Stimulated activated CD8-positive, alpha-beta memory T cell treated with anti-CD3 and anti-CD28 coated beads, Interleukin-15, amount 100 ng/mL, for 4 hours (primary cell): ENCODE results near the gene SLC12A4.
"Not testable (repeated sequence)": the region's sequence is repeated elsewhere in the genome, so short reads cannot be mapped to it uniquely, and the experiment has no call there.

Source experiments
- DNase-seq, 2 donors: peaks; one replicate each; pipeline ENCODE4 v3.0.0-alpha.2; 2020; ENCODE audit warnings: low read depth in 2 of 2

SLC12A4 gene

DNA sequence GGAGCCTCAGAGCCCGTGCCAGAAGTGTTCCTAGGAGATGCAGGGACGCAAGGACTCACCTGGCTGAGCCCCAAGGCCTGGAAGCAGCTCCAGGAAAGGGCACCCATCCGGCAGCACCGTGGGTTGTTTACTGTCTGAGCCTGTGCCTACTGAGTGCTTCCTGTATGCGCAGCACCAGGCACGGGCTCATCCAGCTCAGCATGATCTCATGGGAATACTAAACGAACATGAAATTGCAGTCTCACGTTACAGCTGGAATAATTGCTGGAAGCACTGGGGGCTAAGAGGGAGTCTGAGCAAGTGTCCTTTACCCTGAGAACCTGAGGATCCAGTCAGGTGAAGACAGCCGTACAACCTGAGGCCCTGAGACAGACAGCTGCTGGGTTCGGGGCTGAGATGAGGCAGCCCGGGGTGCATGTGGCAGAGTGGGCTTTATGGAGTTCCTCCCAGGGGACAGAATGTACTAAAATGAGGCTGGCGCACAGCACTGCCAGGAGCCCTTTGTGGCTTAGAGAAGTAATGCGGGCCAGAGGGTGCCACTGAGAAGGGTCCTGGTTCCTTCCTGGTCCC, 42.2 kb downstream of the SLC12A4 start:
- DNase-seq = no peak

DNA sequence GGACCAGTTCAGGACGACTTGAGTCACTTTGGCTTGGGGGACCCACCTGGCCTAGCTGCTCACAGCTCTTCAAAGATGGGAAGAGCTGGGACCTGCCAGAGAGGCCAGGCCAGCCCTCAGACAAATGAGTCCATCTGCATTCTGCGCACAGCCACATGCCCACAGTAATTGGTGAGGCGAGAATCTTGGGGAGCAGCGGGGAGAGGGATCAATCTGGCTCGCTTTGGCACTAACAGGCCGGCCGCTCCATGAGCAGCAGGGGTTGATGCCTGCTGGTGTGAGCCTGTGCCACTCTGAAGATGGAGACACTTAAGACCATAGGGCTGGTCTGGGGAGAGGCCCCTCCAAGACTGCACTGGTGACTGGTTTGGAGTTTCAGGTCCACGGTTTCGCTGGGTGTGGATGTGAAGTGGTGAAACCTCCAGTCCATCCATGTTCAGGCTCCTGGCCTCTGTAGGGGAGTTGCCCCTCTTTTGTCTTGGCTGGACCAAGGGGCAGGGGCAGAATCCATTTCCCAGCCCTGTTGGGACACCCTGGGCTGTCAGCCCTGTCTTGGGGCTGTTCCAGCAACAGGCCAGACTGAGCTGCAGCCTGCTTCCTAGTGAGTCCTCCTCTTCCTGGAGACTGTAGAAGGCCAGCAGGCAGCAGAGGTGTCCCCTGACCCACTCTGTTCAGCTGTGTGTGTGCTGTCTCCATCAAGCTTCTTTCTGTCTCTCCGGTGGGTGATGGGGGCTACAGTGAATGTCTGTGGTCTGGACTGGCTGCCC, 44.1 kb downstream of the SLC12A4 start:
- DNase-seq = no peak

DNA sequence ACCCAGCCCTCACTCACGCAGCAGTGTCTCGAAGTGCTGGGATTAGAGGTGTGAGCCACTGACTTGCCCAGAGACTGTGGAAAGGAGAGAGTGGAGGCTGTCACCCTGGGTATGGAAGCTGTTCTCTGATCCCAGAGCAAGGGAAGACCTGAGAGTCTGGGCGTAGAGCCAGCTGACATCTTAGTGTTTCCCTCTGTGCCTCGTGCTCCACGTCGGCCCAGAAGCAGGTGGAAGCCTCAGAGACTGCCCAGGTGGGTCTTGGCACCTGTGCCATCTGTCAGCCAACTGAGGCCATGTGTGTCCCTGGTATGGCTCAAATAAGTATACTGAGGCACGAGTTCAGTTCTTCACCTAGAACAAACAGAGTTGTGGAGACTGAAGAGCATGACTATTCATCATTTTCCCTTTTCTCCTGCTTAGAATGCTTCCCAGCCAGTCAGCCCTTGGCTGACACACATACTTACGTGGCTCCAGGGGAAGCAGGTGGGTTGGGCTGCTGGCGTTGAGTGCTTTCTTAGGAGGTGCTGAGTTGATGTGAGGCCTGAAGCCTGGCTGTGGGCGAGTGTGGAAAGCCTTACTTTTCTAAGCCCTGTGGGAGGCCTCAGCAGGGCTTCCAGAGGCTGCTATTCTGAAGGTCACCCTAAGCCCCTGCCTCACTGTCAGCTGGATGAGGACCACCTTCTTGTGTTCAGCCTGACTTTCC, 44.9 kb downstream of the SLC12A4 start:
- no peak for DNase-seq

DNA sequence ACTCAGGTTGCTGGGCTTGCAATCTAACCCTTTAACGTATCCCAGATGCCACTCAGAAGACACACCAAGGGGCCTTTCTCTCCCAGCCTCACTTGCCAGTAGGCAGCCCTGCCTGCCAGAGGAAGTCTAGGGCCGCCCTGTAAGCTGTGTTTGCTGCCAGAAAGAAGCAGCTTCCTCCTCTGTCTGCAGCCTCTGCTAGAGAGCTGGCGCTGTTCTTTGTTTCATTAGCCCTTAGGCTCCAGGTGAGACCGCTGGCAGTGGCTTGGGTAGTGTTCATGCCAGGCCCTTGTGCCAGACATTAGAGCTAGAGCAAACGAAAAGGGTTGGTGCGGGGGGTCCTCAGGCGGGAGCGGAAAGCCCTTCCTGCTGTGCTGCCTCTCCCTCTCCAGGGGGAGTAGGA, 45.7 kb downstream of the SLC12A4 start:
- no peak for DNase-seq

- no peak for DNase-seq
Observed at GRCh38 chr16:67922221-67922620, 46.2 kb downstream of the SLC12A4 start.

DNA sequence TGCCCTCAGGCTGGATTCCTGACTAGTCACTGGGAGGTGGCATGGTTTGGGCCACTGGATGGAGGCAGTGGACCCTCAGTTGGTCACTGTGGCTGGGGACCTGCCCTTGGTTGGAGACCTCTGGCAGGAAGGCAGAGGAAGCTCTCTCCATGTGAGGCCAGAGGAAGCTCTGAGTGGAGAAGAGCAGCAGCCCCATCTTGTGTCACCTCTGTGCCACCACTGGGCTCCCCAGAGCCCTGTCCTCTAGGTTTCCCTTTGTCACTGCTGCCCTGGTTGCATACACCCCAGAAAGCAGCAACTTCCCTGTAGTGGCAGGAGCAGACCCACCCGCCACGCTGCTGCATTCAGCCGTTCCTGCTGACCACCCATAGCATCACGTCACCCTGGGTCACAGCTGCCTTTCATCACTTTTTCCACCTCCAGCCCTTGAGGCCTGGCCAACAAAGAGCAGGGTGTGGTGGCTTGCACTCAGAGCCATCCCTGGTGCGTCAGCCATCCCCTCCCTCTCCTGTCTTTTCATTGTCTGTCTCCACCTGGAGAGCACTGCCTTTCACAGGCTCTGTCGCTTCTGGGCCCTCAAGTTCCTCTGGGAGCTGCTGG, 48.7 kb downstream of the SLC12A4 start:
- no peak for DNase-seq

DNA sequence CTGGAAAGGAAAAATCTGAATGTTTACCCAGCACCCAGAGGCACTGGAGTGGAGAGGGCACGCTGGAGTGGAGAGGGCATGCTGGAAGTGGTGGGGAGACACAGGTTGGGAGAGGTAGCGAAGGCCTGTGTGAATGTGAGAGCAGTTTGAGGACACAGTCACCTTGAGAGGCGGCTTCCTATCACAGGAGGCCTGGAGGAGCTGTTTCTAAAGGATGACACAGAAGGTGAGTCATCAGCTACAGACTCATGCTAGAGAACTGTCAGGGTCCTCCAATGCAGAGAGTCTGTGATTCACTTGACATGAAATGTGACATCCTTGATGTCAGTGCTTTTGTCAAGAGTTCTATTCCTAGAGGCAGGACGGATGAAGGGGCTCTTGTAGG, 50.6 kb downstream of the SLC12A4 start:
- DNase-seq = peak in 1 of 2 donors; percentile 14

GRCh38 chr16:67917140-67917851, 51.1 kb downstream of the SLC12A4 start:
- no peak for DNase-seq

- no peak for DNase-seq
Observed at GRCh38 chr16:67915831-67916723, 52.4 kb downstream of the SLC12A4 start.

DNA sequence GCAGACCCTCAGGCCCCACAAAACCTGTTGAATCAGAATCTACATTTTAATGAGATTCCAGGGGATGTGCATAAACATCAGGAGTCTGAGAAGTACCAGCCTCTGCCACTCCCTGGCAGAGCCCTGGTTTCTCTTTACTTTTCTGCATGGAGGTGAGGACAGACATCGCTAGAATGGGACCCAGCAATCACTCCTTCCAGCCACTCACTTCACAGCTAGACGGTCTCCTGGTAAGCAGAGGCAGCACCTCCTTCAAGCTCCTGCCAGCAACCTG, 53.0 kb downstream of the SLC12A4 start:
- DNase-seq = not testable (repeated sequence)

DNA sequence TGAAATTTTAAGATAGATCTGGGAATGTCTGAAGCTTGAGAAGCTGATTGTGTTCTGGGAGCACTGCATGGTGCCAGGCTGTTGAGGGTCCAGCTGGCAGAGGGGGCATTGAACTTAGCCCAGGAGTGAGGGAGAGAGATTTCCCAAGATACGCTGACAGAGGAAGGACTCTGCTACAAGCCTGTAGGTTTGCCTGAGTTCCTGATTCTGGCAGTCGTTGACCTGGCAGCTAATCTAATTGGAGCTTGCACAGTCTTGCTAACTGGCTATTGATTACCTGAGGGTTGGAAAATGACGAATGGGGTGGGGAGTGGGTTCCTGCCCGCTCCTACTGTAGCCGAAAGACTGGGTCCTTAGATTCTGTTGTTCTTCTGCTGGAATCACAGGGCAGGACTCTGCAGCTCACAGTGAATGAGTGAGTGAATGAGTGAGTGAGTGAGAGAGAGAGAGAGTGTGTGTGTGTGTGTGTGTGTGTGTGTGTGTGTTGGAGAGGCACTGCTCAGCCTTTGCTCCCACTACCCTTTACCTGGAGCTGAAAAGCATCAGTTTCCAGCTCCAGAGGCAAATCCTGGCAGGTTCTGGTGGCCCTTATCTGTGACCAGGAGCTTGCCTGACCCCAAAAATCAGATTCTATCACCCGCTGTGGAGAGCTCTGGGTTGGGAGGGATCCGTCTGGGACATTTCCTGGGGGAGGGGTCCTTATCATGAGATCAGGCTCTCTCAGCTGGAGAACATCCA, 53.5 kb downstream of the SLC12A4 start:
- no peak for DNase-seq

- no peak for DNase-seq
Observed at GRCh38 chr16:67910158-67910557, 58.3 kb downstream of the SLC12A4 start.

DNA sequence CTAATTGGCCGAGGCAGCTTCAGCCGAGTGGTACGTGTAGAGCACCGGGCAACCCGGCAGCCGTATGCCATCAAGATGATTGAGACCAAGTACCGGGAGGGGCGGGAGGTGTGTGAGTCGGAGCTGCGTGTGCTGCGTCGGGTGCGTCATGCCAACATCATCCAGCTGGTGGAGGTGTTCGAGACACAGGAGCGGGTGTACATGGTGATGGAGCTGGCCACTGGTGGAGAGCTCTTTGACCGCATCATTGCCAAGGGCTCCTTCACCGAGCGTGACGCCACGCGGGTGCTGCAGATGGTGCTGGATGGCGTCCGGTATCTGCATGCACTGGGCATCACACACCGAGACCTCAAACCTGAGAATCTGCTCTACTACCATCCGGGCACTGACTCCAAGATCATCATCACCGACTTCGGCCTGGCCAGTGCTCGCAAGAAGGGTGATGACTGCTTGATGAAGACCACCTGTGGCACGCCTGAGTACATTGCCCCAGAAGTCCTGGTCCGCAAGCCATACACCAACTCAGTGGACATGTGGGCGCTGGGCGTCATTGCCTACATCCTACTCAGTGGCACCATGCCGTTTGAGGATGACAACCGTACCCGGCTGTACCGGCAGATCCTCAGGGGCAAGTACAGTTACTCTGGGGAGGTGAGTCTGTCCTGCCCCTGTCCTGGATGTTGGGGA, 59.2 kb downstream of the SLC12A4 start:
- DNase-seq = no peak

DNA sequence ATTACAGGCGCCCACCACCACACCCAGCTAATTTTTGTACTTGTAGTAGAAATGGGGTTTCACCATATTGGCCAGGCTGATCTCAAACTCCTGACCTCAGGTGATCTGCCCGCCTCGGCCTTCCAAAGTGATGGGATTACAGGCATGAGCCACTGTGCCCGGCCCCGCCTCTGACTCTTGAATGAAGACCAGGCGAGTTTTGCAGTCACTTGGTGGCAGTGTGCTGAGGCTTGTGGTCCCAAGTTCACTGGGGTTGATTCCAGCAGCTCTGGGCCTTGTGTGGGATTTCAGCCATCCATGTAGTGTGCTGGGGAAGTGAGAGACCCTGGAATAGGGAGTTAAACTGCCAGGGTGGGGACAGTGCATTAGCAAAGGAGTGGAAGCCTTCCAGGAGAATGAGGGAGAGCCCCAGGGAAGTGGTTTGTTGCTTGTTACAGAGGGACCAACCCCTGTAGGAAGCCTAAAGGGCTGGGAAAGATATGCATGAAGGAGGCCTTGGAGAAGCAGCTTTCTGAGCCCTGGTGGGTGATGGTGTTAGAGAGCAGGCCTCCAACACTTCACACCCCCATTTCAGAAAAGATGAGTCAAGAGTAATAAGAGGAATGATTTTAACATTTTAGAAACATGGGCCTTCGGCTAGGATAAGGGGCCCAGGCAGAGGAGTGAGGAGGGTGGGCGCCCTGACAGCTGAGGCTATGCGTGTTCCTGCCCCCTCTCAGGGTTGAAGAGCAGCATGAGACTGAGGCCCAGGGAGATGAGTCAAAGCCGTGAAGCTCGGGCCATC, 60.8 kb downstream of the SLC12A4 start:
- no peak for DNase-seq

GRCh38 chr16:67902831-67903230, 65.6 kb downstream of the SLC12A4 start:
- no peak for DNase-seq

DNA sequence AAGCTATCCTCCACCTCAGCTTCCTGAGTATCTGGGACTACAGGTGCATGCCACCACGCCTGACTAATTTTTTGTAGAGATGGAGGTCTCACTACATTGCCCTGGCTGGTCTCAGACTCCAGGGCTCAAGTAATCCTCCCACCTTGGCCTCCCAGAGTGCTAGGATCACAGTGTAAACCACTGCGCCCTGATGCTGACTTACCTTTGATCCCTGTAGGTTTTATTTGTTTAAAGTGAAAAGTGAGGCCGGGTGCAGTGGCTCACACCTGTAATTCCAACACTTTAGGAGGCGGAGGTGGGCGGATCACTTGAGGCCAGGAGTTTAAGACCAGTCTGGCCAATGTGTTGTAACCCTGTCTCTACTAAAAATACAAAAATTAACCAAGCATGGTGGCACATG, 66.7 kb downstream of the SLC12A4 start:
- DNase-seq = no peak

DNA sequence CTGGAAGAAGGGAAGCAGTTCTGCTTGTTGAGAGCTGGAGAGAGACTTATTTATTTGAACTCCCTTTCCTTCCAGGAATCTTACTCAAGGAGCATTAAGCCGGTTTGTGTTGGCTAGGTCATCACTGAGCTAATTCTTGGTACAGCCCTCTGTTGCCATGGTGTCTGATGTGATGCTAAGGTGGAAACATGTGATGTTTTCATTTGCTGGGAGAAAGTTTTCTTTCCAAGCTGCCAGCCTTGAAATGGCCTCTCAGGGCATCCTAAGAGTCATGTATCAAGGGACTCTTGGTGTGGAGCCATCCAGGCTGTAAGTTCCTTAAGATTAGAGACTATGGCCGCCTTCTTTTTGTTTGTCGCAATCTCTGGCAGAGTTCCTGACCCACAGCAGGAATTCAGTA, 71.2 kb downstream of the SLC12A4 start:
- DNase-seq = no peak

DNA sequence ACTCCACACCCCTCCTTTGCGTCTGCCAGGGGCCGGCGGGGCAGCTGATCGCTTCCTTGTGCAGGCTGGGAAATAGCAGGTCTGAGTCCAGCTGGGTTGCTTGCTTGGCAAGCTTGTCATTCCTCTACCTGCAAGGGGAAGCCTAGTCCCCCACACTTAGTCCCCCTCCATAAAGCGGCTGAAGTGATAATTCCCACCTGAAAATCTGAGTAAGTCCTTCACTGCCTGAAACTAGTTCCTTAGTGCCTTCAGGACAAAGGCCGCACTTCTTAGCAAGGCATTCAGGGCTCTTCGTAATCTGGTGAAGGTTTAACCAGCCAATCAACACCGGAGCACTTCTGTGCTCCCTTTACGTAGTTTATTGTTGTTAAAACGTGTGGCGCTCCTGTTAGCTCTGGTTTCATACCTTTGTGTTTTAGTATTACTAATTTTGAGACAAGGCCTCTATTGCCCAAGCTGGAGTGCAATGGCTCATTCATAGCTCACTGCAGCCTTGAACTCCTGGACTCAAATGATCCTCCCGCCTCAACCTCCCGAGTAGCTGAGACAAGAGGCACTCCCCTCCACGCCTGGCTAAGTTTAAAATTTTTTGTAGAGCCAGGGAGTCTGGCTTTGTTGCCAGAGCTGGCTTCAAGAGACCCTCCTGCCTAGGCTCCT, 74.6 kb downstream of the SLC12A4 start:
- no peak for DNase-seq
